ENCODE data around the gene HSP90AB1. TPM values are rescaled to one million over a fixed set of nuclear protein-coding genes. Genes with fewer than 3 reads are reported as not detected.

The HSP90AB1 gene
- total and polyA plus RNA-seq, 9 of the 15 experiments (the other 6 are each of a cell fraction or from before 2014, with no cell fraction given) = 1,780 to 3,358 (median 2,262) TPM

DNA sequence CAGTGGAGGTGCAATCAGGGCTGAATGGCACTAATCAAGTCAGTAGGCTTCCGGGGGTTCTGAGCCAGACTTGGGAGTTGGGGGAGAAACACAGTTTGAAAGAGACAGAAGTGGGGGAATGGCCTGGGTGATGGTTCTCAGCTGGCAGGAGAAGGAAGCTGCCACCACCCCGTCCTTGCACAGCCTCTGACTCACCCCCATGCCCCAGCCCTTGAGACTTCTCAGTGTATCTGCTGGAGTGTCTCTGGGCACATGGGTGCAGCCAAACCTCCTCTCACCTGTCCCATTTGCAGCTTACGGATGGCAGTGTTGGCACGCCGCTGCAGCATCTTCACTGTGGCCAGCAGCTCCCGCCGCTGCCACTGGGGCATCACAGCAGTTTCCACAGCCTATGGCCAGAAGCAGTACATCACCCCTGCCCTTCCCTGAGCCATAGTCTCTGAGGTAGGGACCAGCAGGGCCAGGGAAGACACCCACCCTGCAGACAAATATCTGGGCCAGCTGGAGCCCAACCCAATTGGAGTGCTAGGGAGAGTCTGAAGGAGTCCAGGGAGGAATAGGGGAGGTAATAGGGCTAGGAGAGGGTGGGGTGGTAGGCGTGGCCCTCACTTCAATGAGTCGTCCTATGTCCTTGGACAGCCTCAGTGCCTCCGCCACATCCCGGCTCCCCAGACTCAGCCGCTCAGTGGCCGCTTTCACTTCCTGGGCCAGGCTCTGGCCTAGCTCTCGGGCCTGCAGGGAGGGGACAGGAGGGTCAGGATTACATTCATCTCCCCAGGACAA, 55.1 kb downstream of the HSP90AB1 start:
- Histone ChIP-seq H3K4me2 (ENCODE audit: insufficient read depth, low read length) (no peak overlapping the region), H3K9me1 (ENCODE audit: control insufficient read depth, insufficient read depth, low read length) (no peaks in the 10 kb centered on the region), H3K27me3 (ENCODE audit: control insufficient read depth in 2 of 2, insufficient read depth in 2 of 2, low read length in 2 of 2) (peaks cover 7 to 12% of the 10 kb centered on the region in 2 experiments; a peak in 4 of 5 replicates), H4K20me1 (replicated peaks; ENCODE audit: control insufficient read depth, insufficient read depth, low read length) (0 out of 2 replicates have a peak, but pooled peaks cover 4% of the 10 kb centered on the region), H3K9me3 (replicated peaks; ENCODE audit: control insufficient read depth, insufficient read depth, low read depth, low read length) (no peaks in the 10 kb centered on the region), H3K9ac (ENCODE audit: insufficient read depth in 1 of 2, low read depth in 2 of 2, low read length in 2 of 2) (0 out of 4 replicates have a peak overlapping the region, but pooled peaks of 1 of the 2 experiments have one; percentile 39), H3K4me3 (no peak overlapping the region), H3K36me3 (ENCODE audit: control insufficient read depth, insufficient read depth, low read length) (peaks cover 69% of the 10 kb centered on the region), H2AFZ (ENCODE audit: low read depth, low read length) (no peak overlapping the region), H3K4me1 (replicated peaks in 1 of 2; ENCODE audit: control insufficient read depth in 2 of 2, insufficient read depth in 2 of 2, low read length in 2 of 2) (peaks cover 2 to 24% of the 10 kb centered on the region in 2 experiments; a peak in 4 of 5 replicates), H3K27ac (ENCODE audit: extremely low read depth, low read depth, low read length) (no peak overlapping the region), H3K79me2 (ENCODE audit: control insufficient read depth, insufficient read depth, low read length) (no peaks in the 10 kb centered on the region)
- no peak for FAIRE-seq
- TF ChIP-seq, protein P1, sequence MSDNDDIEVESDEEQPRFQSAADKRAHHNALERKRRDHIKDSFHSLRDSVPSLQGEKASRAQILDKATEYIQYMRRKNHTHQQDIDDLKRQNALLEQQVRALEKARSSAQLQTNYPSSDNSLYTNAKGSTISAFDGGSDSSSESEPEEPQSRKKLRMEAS (CRISPR knock-in tag; IDR thresholded peaks at IDR 0.05) = no peak
- TF ChIP-seq, protein P2, sequence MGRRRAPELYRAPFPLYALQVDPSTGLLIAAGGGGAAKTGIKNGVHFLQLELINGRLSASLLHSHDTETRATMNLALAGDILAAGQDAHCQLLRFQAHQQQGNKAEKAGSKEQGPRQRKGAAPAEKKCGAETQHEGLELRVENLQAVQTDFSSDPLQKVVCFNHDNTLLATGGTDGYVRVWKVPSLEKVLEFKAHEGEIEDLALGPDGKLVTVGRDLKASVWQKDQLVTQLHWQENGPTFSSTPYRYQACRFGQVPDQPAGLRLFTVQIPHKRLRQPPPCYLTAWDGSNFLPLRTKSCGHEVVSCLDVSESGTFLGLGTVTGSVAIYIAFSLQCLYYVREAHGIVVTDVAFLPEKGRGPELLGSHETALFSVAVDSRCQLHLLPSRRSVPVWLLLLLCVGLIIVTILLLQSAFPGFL (CRISPR knock-in tag; IDR thresholded peaks at IDR 0.05) = no peak
- TF ChIP-seq CC2D1A (IDR thresholded peaks at IDR 0.05) = no peak
- no peak for TF ChIP-seq ZSCAN29 (IDR thresholded peaks at IDR 0.05)
- TF ChIP-seq HNRNPLL (IDR thresholded peaks at IDR 0.05; ENCODE audit: low read depth, low read length, poor library complexity, severe bottlenecking) = no peak
- no peak for TF ChIP-seq ZNF384 (IDR thresholded peaks at IDR 0.05; ENCODE audit: low read depth, low read length)
- no peak for TF ChIP-seq TAF15 (IDR thresholded peaks at IDR 0.05; ENCODE audit: low read depth, low read length)
- no peak for TF ChIP-seq ZNF436 (CRISPR knock-in tag; IDR thresholded peaks at IDR 0.05)
- TF ChIP-seq, protein P3, sequence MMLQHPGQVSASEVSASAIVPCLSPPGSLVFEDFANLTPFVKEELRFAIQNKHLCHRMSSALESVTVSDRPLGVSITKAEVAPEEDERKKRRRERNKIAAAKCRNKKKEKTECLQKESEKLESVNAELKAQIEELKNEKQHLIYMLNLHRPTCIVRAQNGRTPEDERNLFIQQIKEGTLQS (IDR thresholded peaks at IDR 0.05) = no peak
- TF ChIP-seq, protein P3 (CRISPR knock-in tag; conservative IDR thresholded peaks at IDR 0.05) = no peak
- intact Hi-C loops (cut with micrococcal nuclease) (no loop called here), in situ Hi-C loops (cut with MboI) (no loop called here)
- no peak for ATAC-seq
- BruUV-seq (replicated peaks) = no TSS peak
- WGBS (ENCODE audit: insufficient coverage, low coverage, missing lambda C conversion rate) = 86% methylated on average over 13 of the region's 14 CpGs
- ChIA-PET POLR2A (interaction anchor here (0.5 to 2.3 kb wide), 13 partner anchors 7 to 162 kb away, joined by 3 to 7 read pairs (median 3); partner anchors contain the start of genes AARS2, CDC5L and SLC35B2), CTCF (ENCODE audit: low intra/inter-chr PET ratio) (no interaction called here)
- peak in 1 of 4 experiments; percentile 45 for DNase-seq (ENCODE audit: extremely low read depth in 1 of 4, low spot score in 3 of 4)

Data from K562 (cell line).